Thyroid gland (tissue), 4 donors: ENCODE results near the gene VAV3.

Source experiments
- POLR2A ChIP-seq, 2 donors: fragments of 450-650 bp; IDR thresholded peaks; one replicate each; pipeline ENCODE4 v1.6.1; 2017; ENCODE audit warnings: antibody characterized with exemption in 2 of 2, mild to moderate bottlenecking in 2 of 2, moderate library complexity in 1 of 2
- TF ChIP-seq, protein P1 (sequence below), 6 experiments: fragments of 200-600 bp in 3 of 6; fragments of 450-650 bp in 3 of 6; sonication (generic) in 3 of 6; IDR thresholded peaks; one replicate each; pipeline ENCODE4 v1.5.1; 2016 to 2019; ENCODE audit warnings: antibody characterized with exemption in 6 of 6, mild to moderate bottlenecking in 2 of 6, inconsistent platforms in 1 of 6, moderate library complexity in 1 of 6

DNA sequence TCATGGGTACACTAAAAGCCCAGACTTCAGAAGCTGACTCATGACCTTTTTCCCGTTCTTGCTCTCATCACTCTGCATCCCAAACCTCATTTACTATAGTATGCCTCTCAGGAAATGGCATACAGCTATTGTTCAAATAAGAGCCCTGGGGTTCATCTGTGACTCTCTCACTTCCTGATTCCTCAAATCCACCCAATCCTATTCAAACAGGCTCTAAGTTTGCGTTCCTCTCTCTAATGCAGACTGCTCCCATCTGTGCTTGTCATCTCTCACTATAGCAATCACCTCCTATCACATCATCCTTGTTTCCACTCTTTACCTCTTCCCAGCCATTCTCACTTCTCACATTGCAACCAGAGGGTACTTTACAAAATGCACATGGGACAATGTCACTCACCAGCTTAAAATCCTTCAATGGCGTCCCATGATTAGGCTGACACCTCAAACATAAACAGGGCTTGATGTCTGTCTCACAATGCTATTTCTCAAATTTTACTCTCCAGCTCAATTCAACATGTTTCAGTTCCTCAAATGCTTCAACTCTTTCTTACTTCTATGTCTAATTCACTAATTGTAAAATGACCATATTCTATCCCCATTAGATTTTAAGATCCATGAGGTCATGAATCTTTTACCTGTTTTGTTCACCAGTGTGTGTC lies 415.7 kb downstream of the VAV3 start:
- no peak for TF ChIP-seq POLR2A (IDR thresholded peaks at IDR 0.05)
- TF ChIP-seq, protein P1, sequence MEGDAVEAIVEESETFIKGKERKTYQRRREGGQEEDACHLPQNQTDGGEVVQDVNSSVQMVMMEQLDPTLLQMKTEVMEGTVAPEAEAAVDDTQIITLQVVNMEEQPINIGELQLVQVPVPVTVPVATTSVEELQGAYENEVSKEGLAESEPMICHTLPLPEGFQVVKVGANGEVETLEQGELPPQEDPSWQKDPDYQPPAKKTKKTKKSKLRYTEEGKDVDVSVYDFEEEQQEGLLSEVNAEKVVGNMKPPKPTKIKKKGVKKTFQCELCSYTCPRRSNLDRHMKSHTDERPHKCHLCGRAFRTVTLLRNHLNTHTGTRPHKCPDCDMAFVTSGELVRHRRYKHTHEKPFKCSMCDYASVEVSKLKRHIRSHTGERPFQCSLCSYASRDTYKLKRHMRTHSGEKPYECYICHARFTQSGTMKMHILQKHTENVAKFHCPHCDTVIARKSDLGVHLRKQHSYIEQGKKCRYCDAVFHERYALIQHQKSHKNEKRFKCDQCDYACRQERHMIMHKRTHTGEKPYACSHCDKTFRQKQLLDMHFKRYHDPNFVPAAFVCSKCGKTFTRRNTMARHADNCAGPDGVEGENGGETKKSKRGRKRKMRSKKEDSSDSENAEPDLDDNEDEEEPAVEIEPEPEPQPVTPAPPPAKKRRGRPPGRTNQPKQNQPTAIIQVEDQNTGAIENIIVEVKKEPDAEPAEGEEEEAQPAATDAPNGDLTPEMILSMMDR (IDR thresholded peaks at IDR 0.05): no peak
